Vagina (tissue), 2 donors: ENCODE results near the gene EML6.

ENCODE experiments used
- POLR2A ChIP-seq, 2 donors: fragments of 450-650 bp; IDR thresholded peaks; one replicate each; pipeline ENCODE4 v1.6.1; 2017; ENCODE audit warnings: antibody characterized with exemption in 2 of 2, mild to moderate bottlenecking in 2 of 2, moderate library complexity in 2 of 2
- POLR2AphosphoS5 ChIP-seq, 2 donors: sonication (generic); formaldehyde crosslinking; IDR thresholded peaks; one replicate each; pipeline ENCODE4 v1.9.0; 2017; ENCODE audit warnings: antibody characterized with exemption in 2 of 2, mild to moderate bottlenecking in 2 of 2, low read depth in 1 of 2; ENCODE audit not compliant: insufficient read depth in 1 of 2
- TF ChIP-seq, protein P1 (sequence below), 3 experiments: fragments of 450-650 bp in 2 of 3; fragments of 200-600 bp in 1 of 3; sonication (generic) in 1 of 3; IDR thresholded peaks; one replicate each; pipeline ENCODE4 v1.5.1; 2017 to 2019; ENCODE audit warnings: antibody characterized with exemption in 3 of 3, mild to moderate bottlenecking in 2 of 3, moderate library complexity in 2 of 3

DNA sequence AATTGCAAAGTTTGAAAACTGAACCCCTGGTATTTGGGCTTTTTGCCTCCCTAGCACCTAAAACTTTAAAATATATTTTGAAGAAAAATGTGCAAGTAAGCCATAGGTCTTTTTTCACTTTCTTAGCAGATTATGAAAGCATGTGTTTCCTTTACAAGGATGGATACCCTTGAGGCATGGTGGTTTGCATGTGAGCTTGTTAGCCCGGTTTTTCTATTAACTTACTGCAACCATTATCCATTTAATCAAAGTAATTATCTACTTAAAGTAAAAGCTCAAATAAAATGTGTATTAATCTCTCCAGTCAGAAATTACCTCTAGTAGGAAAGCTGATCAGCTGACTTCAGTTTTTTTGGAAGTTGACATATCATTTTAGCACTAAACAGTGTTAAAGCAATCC is 140.6 kb downstream of the EML6 start:
- no peak for TF ChIP-seq POLR2A (IDR thresholded peaks at IDR 0.05)
- TF ChIP-seq POLR2AphosphoS5 (IDR thresholded peaks at IDR 0.05; ENCODE audit: insufficient read depth in 1 of 2, low read depth in 1 of 2) = no peak
- TF ChIP-seq, protein P1, sequence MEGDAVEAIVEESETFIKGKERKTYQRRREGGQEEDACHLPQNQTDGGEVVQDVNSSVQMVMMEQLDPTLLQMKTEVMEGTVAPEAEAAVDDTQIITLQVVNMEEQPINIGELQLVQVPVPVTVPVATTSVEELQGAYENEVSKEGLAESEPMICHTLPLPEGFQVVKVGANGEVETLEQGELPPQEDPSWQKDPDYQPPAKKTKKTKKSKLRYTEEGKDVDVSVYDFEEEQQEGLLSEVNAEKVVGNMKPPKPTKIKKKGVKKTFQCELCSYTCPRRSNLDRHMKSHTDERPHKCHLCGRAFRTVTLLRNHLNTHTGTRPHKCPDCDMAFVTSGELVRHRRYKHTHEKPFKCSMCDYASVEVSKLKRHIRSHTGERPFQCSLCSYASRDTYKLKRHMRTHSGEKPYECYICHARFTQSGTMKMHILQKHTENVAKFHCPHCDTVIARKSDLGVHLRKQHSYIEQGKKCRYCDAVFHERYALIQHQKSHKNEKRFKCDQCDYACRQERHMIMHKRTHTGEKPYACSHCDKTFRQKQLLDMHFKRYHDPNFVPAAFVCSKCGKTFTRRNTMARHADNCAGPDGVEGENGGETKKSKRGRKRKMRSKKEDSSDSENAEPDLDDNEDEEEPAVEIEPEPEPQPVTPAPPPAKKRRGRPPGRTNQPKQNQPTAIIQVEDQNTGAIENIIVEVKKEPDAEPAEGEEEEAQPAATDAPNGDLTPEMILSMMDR (IDR thresholded peaks at IDR 0.05) = no peak
